Astrocyte (in vitro differentiated cells and primary cell): ENCODE measurements around the gene BDNF. TPM values are rescaled to one million over a fixed set of nuclear protein-coding genes. Genes with fewer than 3 reads are reported as not detected.

ENCODE experiments used
- DNase-seq: peaks from one replicate; pipeline ENCODE4 v3.0.0-alpha.2; 2010; ENCODE audit warnings: low read depth
- FAIRE-seq: peaks from 2 replicates; lab custom pipeline; 2011; peaks lifted over from hg19 to GRCh38; lab: Jason Lieb, UNC
- H2AFZ ChIP-seq: 2 replicates; pipeline ENCODE4 v1.6.0; 2012; ENCODE audit warnings: low read depth, low read length, inconsistent platforms
- H3K27ac ChIP-seq: 2 replicates; pipeline ENCODE4 v1.5.1; 2011; ENCODE audit warnings: low read depth, low read length, inconsistent platforms
- H3K27me3 ChIP-seq: 2 replicates; pipeline ENCODE4 v1.6.0; 2011; ENCODE audit warnings: low read length, inconsistent platforms; ENCODE audit not compliant: insufficient read depth
- H3K36me3 ChIP-seq: 2 replicates; pipeline ENCODE4 v1.5.1; 2011; ENCODE audit warnings: low read length, inconsistent platforms; ENCODE audit not compliant: insufficient read depth
- H3K4me1 ChIP-seq: 2 replicates; pipeline ENCODE4 v1.5.1; 2011; ENCODE audit warnings: low read length, inconsistent platforms; ENCODE audit not compliant: insufficient read depth
- H3K4me2 ChIP-seq: 2 replicates; pipeline ENCODE4 v1.6.0; 2012; ENCODE audit warnings: low read length, inconsistent platforms
- H3K4me3 ChIP-seq: 2 replicates; pipeline ENCODE4 v1.5.1; 2011; ENCODE audit warnings: low read depth, mild to moderate bottlenecking, low read length, inconsistent platforms; ENCODE audit not compliant: insufficient read depth
- H3K79me2 ChIP-seq: 2 replicates; pipeline ENCODE4 v1.6.0; 2012; ENCODE audit warnings: mild to moderate bottlenecking, low read length, inconsistent platforms; ENCODE audit not compliant: insufficient read depth
- H3K9ac ChIP-seq: 2 replicates; pipeline ENCODE4 v1.6.0; 2012; ENCODE audit warnings: mild to moderate bottlenecking, low read length, inconsistent platforms
- H3K9me3 ChIP-seq: 2 replicates; pipeline ENCODE4 v1.5.1; 2012; ENCODE audit warnings: low read depth, mild to moderate bottlenecking, low read length, inconsistent platforms; ENCODE audit not compliant: insufficient read depth
- H4K20me1 ChIP-seq: 2 replicates; pipeline ENCODE4 v1.6.0; 2012; ENCODE audit warnings: low read length, inconsistent platforms; ENCODE audit not compliant: insufficient read depth
- H3K27ac Mint-ChIP-seq: one replicate; pipeline ENCODE4 v1.8.0; 2021; ENCODE audit warnings: mild to moderate bottlenecking, mixed read lengths; ENCODE audit not compliant: unreplicated experiment
- H3K27me3 Mint-ChIP-seq: one replicate; pipeline ENCODE4 v1.8.0; 2021; ENCODE audit warnings: low read depth, mixed read lengths; ENCODE audit not compliant: unreplicated experiment
- H3K36me3 Mint-ChIP-seq: one replicate; pipeline ENCODE4 v1.8.0; 2021; ENCODE audit warnings: low read depth, mixed read lengths; ENCODE audit not compliant: unreplicated experiment
- H3K4me1 Mint-ChIP-seq: one replicate; pipeline ENCODE4 v1.8.0; 2021; ENCODE audit warnings: low read depth, mixed read lengths; ENCODE audit not compliant: unreplicated experiment
- H3K4me3 Mint-ChIP-seq: one replicate; pipeline ENCODE4 v1.8.0; 2021; ENCODE audit warnings: mild to moderate bottlenecking, moderate library complexity, mixed read lengths; ENCODE audit not compliant: unreplicated experiment
- H3K9me3 Mint-ChIP-seq: one replicate; pipeline ENCODE4 v1.8.0; 2021; ENCODE audit warnings: mild to moderate bottlenecking, mixed read lengths; ENCODE audit not compliant: unreplicated experiment
- EZH2 ChIP-seq: IDR thresholded peaks from 2 replicates; pipeline ENCODE4 v1.6.1; 2012; ENCODE audit warnings: mild to moderate bottlenecking, low read length, inconsistent platforms; ENCODE audit not compliant: insufficient read depth
- total RNA-seq: library from RNA; stranded (reverse); gene quantifications from 2 replicates; pipeline ENCODE4 v1.2.1, GENCODE V29; 2021
- TF ChIP-seq, protein P1 (sequence below): IDR thresholded peaks from 2 replicates; pipeline ENCODE4 v1.5.1; 2011; ENCODE audit warnings: low read depth, mild to moderate bottlenecking, inconsistent platforms, low read length, moderate library complexity; ENCODE audit not compliant: insufficient read depth

BDNF gene
- total RNA-seq, 1 donor from 2014 or later: 27.2 TPM

- peak overlapping the region; percentile 88 for H3K4me3 ChIP-seq
- H3K4me2 ChIP-seq: peak overlapping the region; percentile 92
- H4K20me1 ChIP-seq: peaks cover 27% of the 10 kb centered on the region
- H3K27me3 Mint-ChIP-seq: no peaks in the 10 kb centered on the region
- no peaks in the 10 kb centered on the region for H3K9me3 Mint-ChIP-seq
- H3K27me3 ChIP-seq: no peaks in the 10 kb centered on the region
- peak; percentile 61 for DNase-seq
- peak overlapping the region; percentile 95 for H3K9ac ChIP-seq
- H3K9me3 ChIP-seq: no peaks in the 10 kb centered on the region
- FAIRE-seq: no peak
- H3K4me3 Mint-ChIP-seq: peak overlapping the region; percentile 98
- H3K36me3 Mint-ChIP-seq: no peaks in the 10 kb centered on the region
- peaks cover 40% of the 10 kb centered on the region for H3K4me1 Mint-ChIP-seq
- H3K79me2 ChIP-seq: peaks cover 67% of the 10 kb centered on the region
- no peak for TF ChIP-seq EZH2
- TF ChIP-seq, protein P1, sequence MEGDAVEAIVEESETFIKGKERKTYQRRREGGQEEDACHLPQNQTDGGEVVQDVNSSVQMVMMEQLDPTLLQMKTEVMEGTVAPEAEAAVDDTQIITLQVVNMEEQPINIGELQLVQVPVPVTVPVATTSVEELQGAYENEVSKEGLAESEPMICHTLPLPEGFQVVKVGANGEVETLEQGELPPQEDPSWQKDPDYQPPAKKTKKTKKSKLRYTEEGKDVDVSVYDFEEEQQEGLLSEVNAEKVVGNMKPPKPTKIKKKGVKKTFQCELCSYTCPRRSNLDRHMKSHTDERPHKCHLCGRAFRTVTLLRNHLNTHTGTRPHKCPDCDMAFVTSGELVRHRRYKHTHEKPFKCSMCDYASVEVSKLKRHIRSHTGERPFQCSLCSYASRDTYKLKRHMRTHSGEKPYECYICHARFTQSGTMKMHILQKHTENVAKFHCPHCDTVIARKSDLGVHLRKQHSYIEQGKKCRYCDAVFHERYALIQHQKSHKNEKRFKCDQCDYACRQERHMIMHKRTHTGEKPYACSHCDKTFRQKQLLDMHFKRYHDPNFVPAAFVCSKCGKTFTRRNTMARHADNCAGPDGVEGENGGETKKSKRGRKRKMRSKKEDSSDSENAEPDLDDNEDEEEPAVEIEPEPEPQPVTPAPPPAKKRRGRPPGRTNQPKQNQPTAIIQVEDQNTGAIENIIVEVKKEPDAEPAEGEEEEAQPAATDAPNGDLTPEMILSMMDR: no peak
- peak overlapping the region; percentile 82 for H3K27ac Mint-ChIP-seq
- no peaks in the 10 kb centered on the region for H3K36me3 ChIP-seq
- peaks cover 29% of the 10 kb centered on the region for H3K4me1 ChIP-seq
- peak overlapping the region; percentile 94 for H3K27ac ChIP-seq
- peak overlapping the region; percentile 35 for H2AFZ ChIP-seq
These were observed 871 bp downstream of the BDNF start for GRCh38 chr11:27699242-27699925.

- Histone ChIP-seq H2AFZ (peak overlapping the region; percentile 42), H4K20me1 (peaks cover 30% of the 10 kb centered on the region), H3K27me3 (no peaks in the 10 kb centered on the region), H3K36me3 (no peaks in the 10 kb centered on the region), H3K9me3 (no peaks in the 10 kb centered on the region), H3K79me2 (peaks cover 72% of the 10 kb centered on the region), H3K4me1 (peaks cover 29% of the 10 kb centered on the region), H3K27ac (peak overlapping the region; percentile 94), H3K4me3 (peak overlapping the region; percentile 88), H3K4me2 (peak overlapping the region; percentile 92), H3K9ac (peak overlapping the region; percentile 95)
- peaks cover 43% of the 10 kb centered on the region for H3K4me1 Mint-ChIP-seq
- peak overlapping the region; percentile 97 for H3K27ac Mint-ChIP-seq
- peak overlapping the region; percentile 98 for H3K4me3 Mint-ChIP-seq
- no peaks in the 10 kb centered on the region for H3K9me3 Mint-ChIP-seq
- TF ChIP-seq, protein P1: peak; percentile 56
- no peak for TF ChIP-seq EZH2
- H3K27me3 Mint-ChIP-seq: no peaks in the 10 kb centered on the region
- FAIRE-seq (no peak), DNase-seq (peak; percentile 87)
- no peaks in the 10 kb centered on the region for H3K36me3 Mint-ChIP-seq
These were observed 1.4 kb downstream of the BDNF start for GRCh38 chr11:27698872-27699241.
